Activated CD8-positive, alpha-beta memory T cell treated with anti-CD3 and anti-CD28 coated beads for 1 hour (primary cell): ENCODE results near the gene LRP10.
"Not testable (repeated sequence)": the region's sequence is repeated elsewhere in the genome, so short reads cannot be mapped to it uniquely, and the experiment has no call there.

Experiments
- DNase-seq, 2 donors: peaks; one replicate each; pipeline ENCODE4 v3.0.0-alpha.2; 2020; ENCODE audit warnings: low read depth in 1 of 2; ENCODE audit errors: extremely low read depth in 1 of 2

The LRP10 gene

GRCh38 chr14:22908601-22909000 is 37.1 kb downstream of the LRP10 start:
- no peak for DNase-seq

GRCh38 chr14:22910916-22911315 is 39.4 kb downstream of the LRP10 start:
- no peak for DNase-seq

GRCh38 chr14:22914836-22915235 is 43.3 kb downstream of the LRP10 start:
- DNase-seq = not testable (repeated sequence)

- no peak for DNase-seq
Observed at GRCh38 chr14:22915886-22916521, 44.5 kb downstream of the LRP10 start.

GRCh38 chr14:22918804-22919600 is 47.5 kb downstream of the LRP10 start, which contains the start of gene RBM23:
RBM23 (minus strand) TSS chr14:22919149.
- peak; percentile 100 for DNase-seq

- no peak for DNase-seq
Observed at GRCh38 chr14:22919601-22919921, 48.0 kb downstream of the LRP10 start.

GRCh38 chr14:22920697-22921096 is 49.2 kb downstream of the LRP10 start:
- DNase-seq = no peak

- DNase-seq = no peak
Observed at GRCh38 chr14:22922294-22922693, 50.8 kb downstream of the LRP10 start.

GRCh38 chr14:22923746-22924145 is 52.2 kb downstream of the LRP10 start:
- no peak for DNase-seq

- DNase-seq = no peak
Observed at GRCh38 chr14:22925513-22925912, 54.0 kb downstream of the LRP10 start.

GRCh38 chr14:22926316-22926715 is 54.8 kb downstream of the LRP10 start:
- no peak for DNase-seq

GRCh38 chr14:22928237-22929103 is 56.9 kb downstream of the LRP10 start:
- DNase-seq = no peak

- DNase-seq = peak; percentile 89 to 96
Observed at GRCh38 chr14:22929104-22929960, 57.8 kb downstream of the LRP10 start, which contains the start of gene PRMT5. PRMT5 (minus strand) TSS chr14:22929376; CDS start chr14:22929361, 15 bp downstream.

- DNase-seq = no peak
Observed at GRCh38 chr14:22929961-22930364, 58.4 kb downstream of the LRP10 start.
